GM21367 (cell line): Measurements from ENCODE around the gene B4GAT1.
A peak's percentile ranks its signal among the peaks of the same experiment; 100 is the strongest.

Source experiments
- ATAC-seq: cut with Tn5 transposase; IDR thresholded peaks from one replicate; pipeline ENCODE4 v1.9.1; 2021; ENCODE audit not compliant: unreplicated experiment

B4GAT1 gene

DNA sequence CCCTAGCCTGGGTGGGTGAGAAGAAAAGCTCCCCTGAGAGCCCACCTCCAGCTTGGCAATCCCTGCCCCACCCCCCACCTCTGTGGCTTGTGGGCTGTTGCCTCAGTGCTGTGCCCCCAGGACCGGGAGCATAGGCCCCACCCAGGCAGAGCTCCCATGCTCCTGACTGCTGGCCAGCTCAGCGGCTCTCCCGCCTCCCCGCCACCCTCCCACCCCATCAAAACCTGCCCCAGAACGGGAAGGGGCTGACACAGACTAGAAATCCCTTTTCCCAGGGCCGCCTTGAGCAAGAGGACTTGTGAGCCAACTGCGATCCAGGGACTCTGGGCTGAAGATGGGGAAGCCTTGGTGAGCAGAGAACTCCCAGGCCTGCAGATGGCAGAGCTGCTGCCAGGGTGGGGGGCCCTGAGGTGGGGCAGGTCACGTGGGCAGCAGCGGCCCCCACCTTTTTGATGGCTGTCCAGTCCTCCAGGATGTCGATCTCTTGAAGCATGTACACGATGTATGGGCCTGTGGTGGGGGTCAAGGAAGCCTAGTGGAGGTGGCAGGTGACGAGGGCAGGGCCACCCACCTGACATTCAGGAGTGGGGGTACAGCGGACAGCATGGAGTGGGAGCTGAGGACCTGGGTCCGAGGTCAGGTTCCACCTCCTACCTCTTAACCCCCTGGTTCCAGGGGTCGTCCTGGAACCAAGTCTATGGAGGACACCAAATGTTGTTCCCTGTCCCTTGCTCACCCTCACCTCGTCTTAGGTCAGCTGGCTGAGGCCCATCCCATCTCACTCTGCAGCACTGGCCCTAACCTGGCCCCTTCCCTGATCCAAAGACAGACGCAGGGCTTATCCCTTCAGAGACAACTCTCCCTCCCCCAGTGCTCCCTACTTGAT is 8.9 kb downstream of the B4GAT1 start:
- no peak for ATAC-seq

DNA sequence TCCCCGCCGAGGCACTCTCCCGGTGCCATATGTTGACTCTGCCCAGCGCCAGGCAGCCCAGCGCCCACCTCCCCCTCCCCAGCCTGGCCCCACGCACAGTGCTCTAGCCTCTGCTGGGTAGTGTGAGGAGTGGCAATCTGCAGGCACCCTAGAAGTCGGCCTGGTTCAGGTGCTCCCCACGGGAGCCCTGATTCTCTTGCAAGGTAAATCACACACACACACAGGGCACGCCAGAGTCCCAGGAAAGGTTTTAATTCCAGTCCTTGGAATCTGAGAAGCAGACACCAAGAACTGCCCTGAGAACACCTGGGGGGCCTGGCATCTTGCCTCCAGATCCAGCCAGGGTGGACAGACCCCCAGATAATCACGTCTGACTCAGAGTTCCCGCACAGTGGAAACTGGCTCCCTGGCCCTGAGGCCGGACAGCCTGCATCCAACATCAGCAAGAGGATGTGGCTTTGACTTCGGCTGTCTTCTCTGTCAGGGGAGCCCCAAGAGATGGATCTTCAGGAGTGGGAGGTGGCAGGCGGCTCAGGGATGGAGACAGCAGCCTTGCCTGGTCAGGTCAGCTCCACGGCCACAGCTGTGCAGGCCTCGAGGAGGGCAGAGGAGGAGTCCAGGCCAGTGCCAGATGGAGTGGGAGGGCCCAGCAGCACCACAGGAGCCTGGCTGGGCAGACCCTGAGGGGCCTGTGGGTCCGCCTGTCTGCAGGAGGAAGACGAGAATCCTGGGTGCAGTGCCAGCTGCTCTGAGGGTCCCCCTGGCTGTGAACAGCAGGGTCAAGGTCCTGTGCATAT is 10.1 kb downstream of the B4GAT1 start:
- no peak for ATAC-seq

DNA sequence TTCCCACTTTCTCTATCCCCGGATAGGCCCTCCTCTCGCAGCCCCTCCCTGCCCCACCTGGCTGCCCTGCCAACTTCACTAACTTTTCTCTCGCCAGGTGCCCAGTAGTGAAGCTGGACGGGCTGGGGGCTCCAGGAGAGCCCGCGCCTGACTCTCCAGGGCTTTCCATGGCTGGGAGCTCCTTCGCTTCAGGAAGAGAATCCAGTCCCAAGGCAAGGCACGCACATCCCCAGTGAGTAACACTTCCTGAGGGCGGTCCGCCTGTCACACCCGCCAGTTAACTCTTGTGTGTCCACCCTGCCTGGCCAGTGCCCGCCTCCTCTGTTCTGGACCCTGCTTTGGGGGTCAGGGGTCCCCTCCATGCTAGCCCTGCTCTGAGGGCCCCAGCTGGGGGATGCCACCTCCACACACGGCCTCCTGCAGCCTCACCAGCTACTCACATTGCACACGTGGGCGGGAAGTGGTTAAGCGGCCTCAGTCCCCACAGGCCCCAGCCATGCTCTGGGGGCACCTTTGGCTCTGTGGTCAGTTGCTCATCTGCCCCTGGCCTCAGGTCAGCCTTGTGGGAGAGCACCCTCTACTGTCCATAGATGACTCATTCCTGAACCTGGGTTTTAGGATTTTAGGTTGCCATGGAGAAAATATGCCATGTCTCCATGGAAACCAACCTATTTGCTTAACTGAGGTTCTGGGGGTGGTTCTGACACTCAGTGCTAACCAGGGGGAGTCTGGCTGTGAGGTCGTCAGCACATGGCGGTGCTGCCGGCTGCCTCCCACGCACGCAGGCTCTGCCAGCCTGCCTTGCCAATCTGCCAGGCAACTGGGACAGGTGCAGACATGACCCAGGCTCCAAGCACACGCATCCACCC is 11.0 kb downstream of the B4GAT1 start, which contains the start of gene RIN1:
TSS of gene RIN1 (minus strand) at position 201 of the 869 bp plus-strand sequence. CDS start at position 169, 32 bp downstream.
- ATAC-seq = peak; percentile 54

DNA sequence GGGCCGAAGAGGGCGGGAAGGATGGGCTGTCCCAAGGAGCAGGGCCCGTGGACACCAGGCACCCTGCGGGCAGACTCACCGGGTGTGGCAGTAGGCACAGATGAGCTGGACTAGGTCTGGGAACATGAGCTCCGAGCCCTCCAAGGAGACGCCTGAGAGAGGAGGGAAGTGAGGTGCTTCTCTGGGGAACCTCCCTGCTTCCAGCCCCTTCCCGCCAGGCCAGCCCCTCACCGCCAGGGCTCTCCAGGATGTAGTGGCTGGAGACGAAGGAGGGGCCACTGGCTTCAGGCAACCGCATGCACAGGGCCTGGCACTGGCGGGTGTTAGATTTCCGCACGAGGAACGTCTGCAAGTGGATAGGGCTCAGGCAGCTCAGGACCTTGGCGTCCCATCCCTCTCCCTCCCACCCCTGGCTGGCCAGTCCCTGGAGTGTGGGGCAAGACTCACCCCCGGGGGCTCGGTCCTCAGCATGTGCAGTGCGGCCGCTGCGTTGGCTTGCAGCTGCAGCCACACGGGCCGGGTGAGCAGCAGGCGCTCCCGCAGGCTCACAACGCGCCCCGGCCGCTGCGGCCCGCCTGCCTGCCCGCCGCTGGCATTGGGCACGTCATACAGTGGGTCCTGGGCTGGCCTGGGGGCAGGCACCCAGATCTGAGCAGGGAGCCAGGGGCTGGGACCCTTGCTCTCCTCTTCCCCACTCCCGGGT is 11.7 kb downstream of the B4GAT1 start:
- ATAC-seq = no peak

DNA sequence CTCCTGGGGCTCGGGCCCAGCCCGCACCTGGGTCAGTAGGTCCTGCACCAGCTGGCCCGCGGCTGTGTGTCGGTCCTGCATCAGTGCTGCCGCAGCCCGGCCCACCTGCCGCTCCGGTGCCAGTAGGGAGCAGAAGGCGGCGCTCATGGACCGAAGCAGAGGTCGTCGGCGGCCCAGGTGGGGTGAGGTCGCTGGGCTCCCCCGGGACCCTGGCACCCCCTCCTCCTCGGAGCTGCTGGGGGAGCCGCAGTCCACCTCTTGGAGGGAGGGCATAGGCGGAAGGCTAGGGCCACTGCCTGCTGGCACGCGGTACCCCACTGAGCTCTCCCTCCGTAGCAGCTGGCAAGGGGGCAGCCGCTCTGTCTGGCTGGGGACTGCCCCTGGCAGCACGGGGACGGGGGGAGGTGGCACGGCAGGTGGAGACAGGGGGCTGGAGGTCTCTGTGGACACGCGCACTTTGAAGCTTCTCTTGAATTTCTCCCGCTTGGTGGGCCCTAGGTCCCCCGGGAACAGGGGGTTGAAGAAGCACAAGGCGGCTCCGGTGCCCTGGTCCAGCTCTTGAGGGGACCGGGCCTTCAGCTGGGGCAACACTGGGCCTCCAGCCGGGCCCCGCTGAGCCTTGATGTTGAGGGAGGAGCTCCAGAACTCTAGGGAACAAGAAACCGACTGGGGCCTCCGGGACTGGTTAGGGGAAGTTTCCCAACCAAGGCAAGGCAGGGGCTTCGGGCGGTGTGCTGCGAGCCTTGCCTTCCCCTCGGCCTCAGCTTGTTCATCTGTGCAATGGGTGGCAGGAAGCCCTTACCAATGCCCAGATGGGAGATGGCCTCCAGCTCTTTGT is 12.6 kb downstream of the B4GAT1 start:
- no peak for ATAC-seq

DNA sequence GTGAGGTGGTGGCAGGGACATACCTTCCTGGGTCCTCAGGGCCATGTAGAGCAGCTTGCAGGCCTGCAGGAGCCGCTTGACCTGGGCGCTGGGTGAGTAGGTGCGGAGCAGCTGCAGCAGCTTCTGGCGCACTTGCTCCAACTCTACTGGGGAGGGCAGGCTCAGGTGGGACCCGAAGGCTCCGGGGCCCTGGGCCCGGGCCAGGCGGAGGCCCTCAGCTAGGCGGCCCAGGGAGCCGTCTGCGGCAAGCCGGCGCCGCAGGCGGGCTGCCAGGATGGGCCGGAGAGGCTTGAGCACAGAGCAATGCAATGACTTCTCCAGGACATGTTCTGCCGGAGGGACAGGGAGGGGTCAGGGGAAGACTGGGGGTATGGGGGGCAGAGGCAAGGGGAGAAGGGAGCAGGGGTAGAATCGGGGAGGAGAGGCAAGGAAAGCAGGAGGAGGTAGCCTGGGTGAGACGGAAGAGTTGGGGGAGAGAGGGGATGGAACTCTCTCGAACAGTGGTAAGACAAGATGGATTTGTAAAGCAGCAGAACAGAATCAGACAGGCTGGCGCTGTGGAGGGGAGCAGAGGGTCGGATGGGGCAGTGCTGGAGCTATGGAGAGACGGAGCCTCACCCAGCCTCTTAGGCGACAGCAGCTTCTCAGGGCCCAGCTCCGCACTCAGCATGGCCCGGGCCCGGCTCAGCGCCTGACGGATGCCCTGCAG is 13.4 kb downstream of the B4GAT1 start:
- ATAC-seq = no peak

DNA sequence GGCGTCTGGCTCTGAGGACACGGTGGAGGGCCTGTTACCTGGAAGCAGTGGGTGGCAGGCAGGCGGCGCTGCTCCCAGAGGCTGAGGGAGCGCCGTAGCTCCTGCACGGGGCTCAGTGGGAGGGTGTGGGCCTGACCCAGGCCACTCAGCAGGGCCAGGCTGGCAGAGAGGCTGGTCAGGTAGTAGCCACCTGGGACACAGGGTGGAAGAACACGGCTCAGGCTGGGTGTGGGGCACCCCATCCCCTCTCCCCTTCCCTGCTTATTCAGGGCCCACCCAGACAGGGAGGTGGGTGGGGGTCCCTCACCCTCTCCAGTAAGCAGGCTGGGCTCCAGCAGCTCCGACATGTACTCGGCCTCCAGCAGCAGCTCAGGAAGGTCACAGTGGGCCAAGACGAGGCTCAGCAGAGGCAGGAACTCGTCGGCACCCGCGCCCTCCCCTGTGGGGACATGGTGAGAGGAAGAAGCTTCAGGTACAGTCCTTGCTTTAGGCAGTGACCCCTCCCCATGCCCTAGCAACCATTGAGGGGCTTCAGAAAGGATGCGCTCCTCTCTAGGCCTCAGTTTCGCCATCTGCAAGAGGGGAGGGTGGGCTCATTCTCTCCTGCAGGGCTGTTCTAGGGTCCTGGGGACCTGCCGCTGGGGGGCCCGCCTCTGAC is 14.1 kb downstream of the B4GAT1 start:
- ATAC-seq = no peak

DNA sequence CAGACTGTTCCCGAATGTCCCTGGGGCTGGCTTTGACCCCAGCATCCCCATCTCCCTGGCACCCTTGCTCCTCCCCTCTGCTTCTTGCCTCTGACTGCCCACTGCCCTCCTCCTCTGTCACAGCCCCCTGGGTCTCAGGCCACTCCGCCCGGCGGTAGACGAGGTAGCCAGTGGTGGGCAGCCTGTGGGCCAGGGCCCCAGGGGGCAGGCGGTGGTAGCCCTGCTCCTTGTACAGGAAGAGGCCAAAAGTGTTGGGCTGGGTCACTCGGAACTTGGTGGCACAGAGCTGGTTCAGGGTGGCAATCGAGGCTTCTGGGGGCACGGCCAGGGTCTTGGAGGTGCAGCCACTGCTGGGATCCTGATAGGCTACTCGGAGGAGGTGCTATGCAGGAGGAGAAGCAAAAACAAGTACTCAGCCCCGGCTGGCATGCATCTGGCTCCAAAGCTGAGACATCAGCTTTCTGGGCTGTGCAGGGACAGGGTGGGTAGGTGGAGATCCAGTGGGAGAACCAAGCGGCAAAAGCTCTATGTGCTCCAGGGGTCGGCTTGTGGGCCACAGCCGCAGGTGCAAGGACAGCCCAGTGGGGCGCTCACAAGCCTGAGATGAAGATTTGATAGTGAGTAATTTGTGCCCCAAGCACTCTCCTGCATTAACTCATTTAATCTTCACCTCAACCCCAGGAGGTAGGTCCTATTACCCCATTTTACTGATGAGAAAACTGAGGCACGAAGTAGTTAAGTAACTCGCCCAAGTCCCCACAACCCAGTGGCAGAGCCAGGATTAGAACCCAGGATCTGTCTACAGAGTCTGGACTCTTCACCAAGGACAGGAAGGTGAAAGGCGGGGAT is 14.8 kb downstream of the B4GAT1 start:
- ATAC-seq = no peak

DNA sequence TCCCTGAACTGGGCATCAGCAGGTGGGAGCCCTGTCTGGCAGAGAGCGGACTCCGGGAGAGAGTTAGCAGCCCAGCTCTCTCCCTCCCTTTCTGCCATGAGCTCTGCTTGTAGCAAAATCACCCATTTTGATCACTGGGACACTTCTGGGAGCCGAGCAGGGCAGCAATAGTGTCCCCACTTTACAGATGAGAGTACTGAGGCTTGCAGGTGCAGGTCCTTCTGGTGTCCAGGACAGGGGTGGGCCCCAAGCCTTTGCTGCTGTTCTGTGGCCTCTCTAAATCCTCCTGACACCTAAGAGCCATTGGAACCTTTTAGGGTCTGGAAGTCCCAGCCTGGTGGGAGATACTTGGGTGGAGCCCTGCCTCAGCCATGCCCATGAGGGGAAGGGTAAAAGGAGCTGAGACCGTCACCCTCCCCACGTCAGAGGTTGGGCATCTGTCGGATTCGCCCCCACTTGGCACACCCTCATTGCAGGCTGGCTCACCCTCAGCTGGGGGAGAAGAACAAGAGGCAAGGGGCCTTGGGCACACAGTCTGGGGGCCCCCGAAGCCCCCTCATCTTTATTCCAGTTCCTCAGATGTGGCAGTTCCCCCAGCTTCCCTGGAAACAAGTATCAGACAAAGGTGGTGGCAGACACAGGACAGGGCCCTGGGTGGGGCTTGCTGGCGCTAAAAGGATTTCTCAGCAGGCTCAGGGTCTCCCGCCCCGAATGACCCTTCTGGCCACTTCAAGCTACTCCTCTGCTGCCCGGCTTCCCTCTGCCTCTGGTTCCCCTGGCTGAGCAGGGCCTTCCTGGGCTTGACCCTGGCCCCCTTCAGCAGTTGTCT is 15.7 kb downstream of the B4GAT1 start:
- ATAC-seq = no peak

DNA sequence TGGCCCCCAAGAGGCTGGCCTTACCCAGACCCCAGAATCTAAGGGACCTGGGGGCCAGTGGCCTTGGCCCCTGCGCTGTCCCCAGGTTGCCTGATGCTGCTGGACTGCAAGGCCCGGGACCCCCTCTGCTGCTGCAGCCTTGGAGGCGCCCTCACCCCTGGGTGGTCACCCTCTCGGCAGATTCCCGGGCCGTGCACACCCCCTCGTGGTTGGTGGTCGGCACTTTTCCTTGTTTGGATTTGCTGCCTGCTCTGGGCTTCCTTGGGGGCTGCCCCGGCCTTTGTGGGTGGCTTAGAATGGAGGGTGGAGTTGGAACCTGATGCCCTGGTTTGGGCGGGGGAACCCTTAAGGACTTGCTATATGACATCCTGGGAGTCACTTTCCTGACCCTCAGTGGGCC is 16.5 kb downstream of the B4GAT1 start:
- ATAC-seq = no peak

DNA sequence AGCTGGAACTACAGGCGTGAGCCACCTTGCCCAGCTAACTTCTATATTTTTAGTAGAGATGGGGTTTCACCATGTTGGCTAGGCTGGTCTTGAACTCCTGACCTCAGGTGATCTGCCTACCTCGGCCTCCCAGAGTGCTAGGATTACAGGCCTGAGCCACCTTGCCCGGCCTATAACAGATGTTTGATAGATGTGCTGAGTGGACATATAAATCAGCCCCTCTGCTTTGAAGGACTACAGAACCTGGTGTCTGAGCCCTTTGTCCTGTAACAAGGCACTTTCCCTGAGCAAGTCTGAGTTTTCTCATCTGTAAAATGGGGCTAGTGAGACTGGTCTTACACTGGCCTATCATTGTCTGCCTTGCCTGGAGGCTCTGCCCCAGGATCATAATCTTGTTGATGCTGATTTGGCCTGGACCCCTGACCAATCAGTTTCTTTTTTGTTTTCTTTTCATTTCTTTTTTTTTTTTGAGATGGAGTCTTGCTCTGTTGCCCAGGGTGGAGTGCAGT is 18.2 kb downstream of the B4GAT1 start:
- ATAC-seq = no peak

DNA sequence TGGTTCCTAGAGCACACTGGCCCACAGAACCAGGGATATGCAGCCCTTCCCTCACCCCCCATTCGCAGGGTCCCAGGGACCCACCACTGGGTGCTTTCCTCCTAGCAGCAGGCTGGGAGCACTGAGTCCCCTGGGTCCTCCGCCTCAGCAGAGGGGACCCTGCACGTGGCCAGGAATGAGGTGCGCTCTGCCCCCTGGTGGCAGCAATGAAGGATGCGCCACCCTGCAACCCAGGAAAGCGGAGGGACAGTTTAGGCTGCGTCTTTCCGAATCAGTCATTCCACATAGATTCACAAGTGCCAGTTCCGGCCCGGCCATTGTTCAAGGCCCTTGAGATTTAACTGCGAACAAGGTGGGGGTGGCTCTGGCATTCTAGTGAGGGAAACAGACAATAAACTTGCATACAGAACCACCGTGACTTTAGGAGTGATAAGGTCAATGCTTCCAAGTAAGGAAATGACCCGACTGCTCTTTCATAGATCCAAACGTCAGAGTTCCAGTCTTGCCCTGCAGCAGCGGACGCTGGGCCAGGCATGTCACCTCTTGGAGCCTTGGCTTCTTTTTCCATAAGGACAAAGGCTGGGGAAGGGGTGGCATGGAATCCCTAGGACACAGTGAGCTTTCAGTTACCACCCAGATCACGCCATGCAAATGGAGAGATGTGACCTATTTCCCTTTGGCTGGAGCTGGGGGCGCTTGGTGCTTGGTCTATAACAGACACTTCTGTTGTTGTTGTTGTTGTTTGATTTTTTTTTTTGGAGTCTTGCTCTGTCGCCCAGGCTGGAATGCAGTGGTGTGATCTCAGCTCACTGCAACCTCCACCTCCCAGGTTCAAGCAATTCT is 18.9 kb downstream of the B4GAT1 start:
- ATAC-seq = no peak

DNA sequence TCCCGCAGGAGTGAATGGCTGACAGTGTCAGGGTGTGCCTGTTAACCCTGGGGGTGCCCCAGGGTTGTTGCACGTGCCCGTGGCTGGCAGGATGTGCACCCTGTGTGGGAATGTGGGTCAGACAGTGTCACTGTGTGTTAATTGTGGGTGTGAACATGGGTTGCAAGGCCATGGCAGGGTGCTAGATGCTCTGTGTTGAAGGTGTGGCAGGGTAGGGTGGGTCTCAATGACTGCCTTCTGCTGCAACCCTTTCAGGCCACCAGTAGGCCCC is 19.5 kb downstream of the B4GAT1 start:
- ATAC-seq = no peak

DNA sequence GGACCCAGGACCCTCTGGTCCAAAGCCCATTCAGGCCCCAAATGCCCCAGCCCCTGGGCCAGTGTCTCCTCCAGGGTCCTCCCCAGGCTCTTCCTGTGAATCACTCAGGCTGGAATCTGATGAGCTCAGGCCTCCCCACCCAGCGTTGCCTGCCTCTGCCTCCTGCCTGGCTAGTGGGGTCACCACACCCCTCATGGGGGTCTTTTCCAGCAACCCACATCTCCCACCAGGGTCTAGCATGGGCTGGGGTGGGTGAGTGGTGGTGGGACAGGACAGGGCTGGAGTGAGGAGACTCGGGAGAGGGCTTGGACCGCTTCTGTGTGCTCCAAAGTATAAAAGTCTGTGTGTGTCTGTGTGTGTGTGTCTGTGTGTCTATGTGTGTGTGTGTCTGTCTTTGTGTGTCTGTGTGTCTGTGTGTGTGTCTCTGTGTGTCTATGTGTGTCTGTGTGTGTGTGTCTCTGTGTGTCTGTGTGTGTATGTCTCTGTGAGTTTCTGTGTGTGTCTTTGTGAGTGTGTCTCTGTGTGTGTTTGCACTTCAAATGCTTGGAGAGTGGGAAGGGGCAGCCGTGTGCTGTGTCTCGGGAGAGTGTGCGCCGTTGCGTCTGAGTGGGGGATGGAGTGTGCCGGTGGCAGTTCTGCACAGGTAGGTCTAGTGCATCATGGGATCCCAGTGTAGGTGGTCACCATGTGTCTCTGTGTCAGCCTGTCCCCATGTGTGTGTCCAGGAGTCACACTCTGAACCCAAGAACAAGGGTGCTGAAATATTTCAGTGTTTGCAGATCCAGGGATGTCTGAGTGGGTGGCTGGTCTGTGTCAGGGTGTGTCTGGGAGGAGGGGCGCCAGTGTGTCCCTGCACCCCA is 20.0 kb downstream of the B4GAT1 start:
- no peak for ATAC-seq
